Karpas-422 (cell line): ENCODE measurements around the gene SLC35D2. TPM values are rescaled to one million over a fixed set of nuclear protein-coding genes. Genes with fewer than 3 reads are reported as not detected.
"Not testable (repeated sequence)": the region's sequence is repeated elsewhere in the genome, so short reads cannot be mapped to it uniquely, and the experiment has no call there.

Experiments used
- DNase-seq: peaks from one replicate; pipeline ENCODE4 v3.0.0-alpha.2; 2015
- H2AFZ ChIP-seq: fragments of 200-600 bp; sonication (generic); 2 replicates; pipeline ENCODE4 v1.6.1; 2014; ENCODE audit warnings: antibody characterized with exemption, low read length, mixed read lengths
- H3K27ac ChIP-seq: fragments of 200-600 bp; sonication (generic); 2 replicates; pipeline ENCODE4 v1.5.1; 2014; ENCODE audit warnings: mild to moderate bottlenecking, low read length, moderate library complexity
- H3K27me3 ChIP-seq: fragments of 200-600 bp; sonication (generic); 2 replicates; pipeline ENCODE4 v1.6.1; 2014; ENCODE audit warnings: low read length, mixed read lengths
- H3K36me3 ChIP-seq: fragments of 200-600 bp; sonication (generic); 2 replicates; pipeline ENCODE4 v1.6.1; 2014; ENCODE audit warnings: low read length, mixed read lengths; ENCODE audit not compliant: insufficient read depth
- H3K4me1 ChIP-seq: fragments of 200-600 bp; sonication (generic); 2 replicates; pipeline ENCODE4 v1.6.1; 2014; ENCODE audit warnings: mild to moderate bottlenecking, low read length, mixed read lengths
- H3K4me2 ChIP-seq: fragments of 200-600 bp; sonication (generic); 2 replicates; pipeline ENCODE4 v1.6.1; 2014; ENCODE audit warnings: low read length, low read depth, mild to moderate bottlenecking; ENCODE audit not compliant: poor library complexity, severe bottlenecking
- H3K4me3 ChIP-seq: fragments of 200-600 bp; sonication (generic); 2 replicates; pipeline ENCODE4 v1.5.1; 2014; ENCODE audit warnings: mild to moderate bottlenecking, antibody characterized with exemption, low read length, mixed read lengths
- H3K79me2 ChIP-seq: fragments of 200-600 bp; sonication (generic); 2 replicates; pipeline ENCODE4 v1.6.1; 2014; ENCODE audit warnings: mild to moderate bottlenecking, low read length, mixed read lengths
- H3K9ac ChIP-seq: fragments of 200-600 bp; sonication (generic); 2 replicates; pipeline ENCODE4 v1.6.0; 2014; ENCODE audit warnings: low read length
- H3K9me2 ChIP-seq: fragments of 200-600 bp; sonication (generic), shearing (Covaris generic); replicated peaks from 2 replicates; pipeline ENCODE4 v1.6.0; 2014; ENCODE audit warnings: mild to moderate bottlenecking, low read length, moderate library complexity; ENCODE audit not compliant: insufficient read depth
- H3K9me3 ChIP-seq: fragments of 300-700, 200-600 bp; sonication (generic); 2 replicates; pipeline ENCODE4 v1.6.1; 2014; ENCODE audit warnings: low read length, mixed read lengths
- H4K20me1 ChIP-seq: fragments of 200-600 bp; sonication (generic); 2 replicates; pipeline ENCODE4 v1.6.1; 2014; ENCODE audit warnings: mild to moderate bottlenecking, antibody characterized with exemption, low read length, low read depth; ENCODE audit not compliant: insufficient read depth
- total RNA-seq: library from RNA; depleted of rRNA; stranded (reverse); fragments of >200 nt; shearing (Covaris generic); gene quantifications from 2 replicates; pipeline ENCODE4 v1.2.3, GENCODE V29; 2014; ENCODE audit warnings: low replicate concordance

The SLC35D2 gene
- total RNA-seq, 1 experiment from 2014 or later, result 1.9 TPM

DNA sequence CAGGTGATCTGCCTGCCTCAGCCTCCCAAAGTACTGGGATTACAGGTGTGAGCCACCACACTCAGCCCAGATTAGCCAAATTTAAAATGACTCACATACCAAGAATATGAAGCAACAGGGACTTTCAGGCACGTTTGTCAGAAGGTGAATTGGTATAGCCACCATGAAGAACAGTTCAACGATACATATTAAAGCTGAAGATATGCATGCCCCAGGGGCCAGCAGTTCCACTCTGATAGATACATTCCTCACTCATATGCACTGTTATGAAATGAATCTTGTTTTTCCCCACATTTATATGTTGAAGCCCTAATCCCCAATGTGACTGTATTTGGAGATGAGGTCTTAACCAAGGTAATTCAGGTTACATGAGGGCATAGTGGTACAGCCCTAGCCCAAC, 22.5 kb downstream of the SLC35D2 start:
- H3K9ac ChIP-seq, result no peak overlapping the region
- DNase-seq, result no peak
- H3K36me3 ChIP-seq, result peaks cover 8% of the 10 kb centered on the region
- no peaks in the 10 kb centered on the region for H3K79me2 ChIP-seq
- no peak overlapping the region for H3K4me2 ChIP-seq
- no peak overlapping the region for H2AFZ ChIP-seq
- H4K20me1 ChIP-seq, result no peaks in the 10 kb centered on the region
- no peak overlapping the region for H3K4me3 ChIP-seq
- H3K9me3 ChIP-seq, result no peaks in the 10 kb centered on the region
- no peak overlapping the region for H3K27ac ChIP-seq
- H3K9me2 ChIP-seq, result no peaks in the 10 kb centered on the region
- no peaks in the 10 kb centered on the region for H3K4me1 ChIP-seq
- H3K27me3 ChIP-seq, result no peaks in the 10 kb centered on the region

DNA sequence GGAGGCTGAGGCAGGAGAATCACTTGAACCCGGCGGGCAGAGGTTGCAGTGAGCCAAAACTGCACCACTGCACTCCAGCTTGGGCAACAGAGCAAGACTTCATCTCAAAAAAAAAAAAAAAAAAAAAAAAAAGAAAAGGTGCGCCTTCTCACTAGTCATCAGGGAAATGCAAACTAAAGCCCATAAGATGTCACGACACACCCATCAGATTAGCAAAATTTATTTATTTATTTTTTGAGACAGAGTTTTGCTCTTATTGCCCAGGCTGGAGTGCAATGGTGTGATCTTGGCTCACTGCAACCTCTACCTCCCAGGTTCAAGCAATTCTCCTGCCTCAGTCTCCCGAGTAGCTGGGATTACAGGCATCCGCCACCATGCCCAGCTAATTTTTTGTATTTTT, 23.0 kb downstream of the SLC35D2 start:
- not testable (repeated sequence) for H3K9ac ChIP-seq, DNase-seq, H4K20me1 ChIP-seq, H3K4me2 ChIP-seq, H3K9me3 ChIP-seq, H3K36me3 ChIP-seq, H3K79me2 ChIP-seq, H2AFZ ChIP-seq, H3K27me3 ChIP-seq, H3K9me2 ChIP-seq, H3K4me3 ChIP-seq, H3K4me1 ChIP-seq, H3K27ac ChIP-seq

GRCh38 chr9:96350866-96351265, 32.6 kb downstream of the SLC35D2 start:
- no peaks in the 10 kb centered on the region for H3K27me3 ChIP-seq
- H3K36me3 ChIP-seq, result no peaks in the 10 kb centered on the region; the same call in 1 of the 2 replicates
- DNase-seq, result no peak
- H3K4me3 ChIP-seq, result no peak overlapping the region
- H3K79me2 ChIP-seq, result no peaks in the 10 kb centered on the region
- no peak overlapping the region for H3K9ac ChIP-seq
- H3K4me1 ChIP-seq, result no peaks in the 10 kb centered on the region
- no peak overlapping the region for H3K4me2 ChIP-seq
- no peaks in the 10 kb centered on the region for H3K9me3 ChIP-seq
- H4K20me1 ChIP-seq, result no peaks in the 10 kb centered on the region
- H3K27ac ChIP-seq, result no peak overlapping the region
- H3K9me2 ChIP-seq, result no peaks in the 10 kb centered on the region
- H2AFZ ChIP-seq, result no peak overlapping the region

DNA sequence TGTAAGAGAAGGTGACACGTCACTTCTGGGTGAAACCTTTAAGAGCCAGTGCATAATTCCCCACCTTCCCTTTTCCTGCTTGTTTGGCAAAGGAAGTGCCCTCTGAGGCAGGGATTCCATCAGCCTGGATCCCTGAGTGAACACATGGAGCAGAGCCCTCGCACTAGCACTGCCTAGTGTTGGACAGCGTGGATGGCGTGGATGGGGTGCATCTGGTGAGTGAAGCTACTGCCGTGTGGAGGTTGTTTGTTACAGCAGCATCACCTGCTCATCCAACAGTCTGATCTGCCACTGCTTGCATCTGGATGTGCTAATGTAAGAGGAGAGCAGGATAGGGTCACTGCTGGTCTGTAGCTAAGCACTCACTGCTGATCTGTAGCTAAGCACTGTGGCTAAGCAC, 35.2 kb downstream of the SLC35D2 start:
- H3K79me2 ChIP-seq, result no peaks in the 10 kb centered on the region
- H3K9ac ChIP-seq, result no peak overlapping the region
- no peak overlapping the region for H3K4me2 ChIP-seq
- H2AFZ ChIP-seq, result no peak overlapping the region
- no peaks in the 10 kb centered on the region for H3K27me3 ChIP-seq
- no peaks in the 10 kb centered on the region for H3K9me3 ChIP-seq
- no peak overlapping the region for H3K27ac ChIP-seq
- no peaks in the 10 kb centered on the region for H3K9me2 ChIP-seq
- H3K4me1 ChIP-seq, result no peaks in the 10 kb centered on the region
- no peaks in the 10 kb centered on the region for H4K20me1 ChIP-seq
- no peak for DNase-seq
- H3K4me3 ChIP-seq, result no peak overlapping the region
- H3K36me3 ChIP-seq, result no peaks in the 10 kb centered on the region; the same call in 1 of the 2 replicates

GRCh38 chr9:96345551-96345950, 38.0 kb downstream of the SLC35D2 start:
- H3K4me2 ChIP-seq, result no peak overlapping the region
- no peaks in the 10 kb centered on the region for H3K9me3 ChIP-seq
- no peaks in the 10 kb centered on the region for H3K9me2 ChIP-seq
- H2AFZ ChIP-seq, result no peak overlapping the region
- H3K4me1 ChIP-seq, result no peaks in the 10 kb centered on the region
- no peaks in the 10 kb centered on the region for H3K27me3 ChIP-seq
- DNase-seq, result no peak
- H3K9ac ChIP-seq, result no peak overlapping the region
- no peaks in the 10 kb centered on the region for H4K20me1 ChIP-seq
- H3K4me3 ChIP-seq, result no peak overlapping the region
- H3K79me2 ChIP-seq, result no peaks in the 10 kb centered on the region
- H3K36me3 ChIP-seq, result no peaks in the 10 kb centered on the region
- no peak overlapping the region for H3K27ac ChIP-seq

- H3K9me2 ChIP-seq, result no peaks in the 10 kb centered on the region
- H3K27me3 ChIP-seq, result no peaks in the 10 kb centered on the region
- no peak overlapping the region for H3K4me2 ChIP-seq
- H3K4me1 ChIP-seq, result no peaks in the 10 kb centered on the region
- H2AFZ ChIP-seq, result no peak overlapping the region
- H3K9ac ChIP-seq, result no peak overlapping the region
- no peaks in the 10 kb centered on the region for H3K36me3 ChIP-seq
- no peak for DNase-seq
- no peaks in the 10 kb centered on the region for H4K20me1 ChIP-seq
- no peaks in the 10 kb centered on the region for H3K9me3 ChIP-seq
- H3K4me3 ChIP-seq, result no peak overlapping the region
- H3K27ac ChIP-seq, result no peak overlapping the region
- no peaks in the 10 kb centered on the region for H3K79me2 ChIP-seq
Measured at GRCh38 chr9:96344458-96345180, 38.9 kb downstream of the SLC35D2 start.

- no peak overlapping the region for H2AFZ ChIP-seq
Measured at GRCh38 chr9:96343515-96344360, 39.8 kb downstream of the SLC35D2 start.

DNA sequence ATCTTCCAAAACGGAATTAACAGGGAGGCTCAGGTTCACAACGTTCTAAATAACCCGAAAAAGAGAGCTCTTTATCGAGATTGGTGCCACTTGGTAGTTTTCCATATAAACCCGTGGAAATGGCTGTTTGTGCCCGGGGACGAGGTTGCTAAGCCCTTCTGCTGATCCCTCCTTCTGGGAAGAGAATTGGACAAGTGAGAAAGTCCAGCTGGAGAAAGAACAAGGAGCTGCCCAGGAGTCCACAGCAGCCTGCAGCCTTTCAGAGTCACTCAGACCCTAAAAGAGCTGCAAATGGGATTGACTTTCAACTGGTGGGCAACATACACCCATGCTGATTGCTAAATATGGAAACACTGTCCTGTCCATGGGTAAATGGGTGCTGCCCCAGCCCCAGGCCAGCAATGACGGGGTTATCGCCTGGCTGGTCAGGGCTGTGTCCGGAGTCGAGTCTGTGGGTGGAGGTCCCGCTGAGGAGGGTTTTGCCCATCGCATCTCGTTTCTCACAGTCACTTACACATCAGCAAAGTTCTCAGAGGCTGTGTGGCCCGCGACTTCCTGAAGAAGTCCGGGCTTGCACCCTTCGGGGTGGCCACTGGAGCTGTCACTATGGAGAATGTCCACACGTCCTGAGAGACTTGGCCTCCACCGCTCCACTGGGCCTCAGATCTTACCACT, 40.8 kb downstream of the SLC35D2 start:
- no peak for DNase-seq
- no peaks in the 10 kb centered on the region for H3K27me3 ChIP-seq
- no peak overlapping the region for H3K4me3 ChIP-seq
- no peak overlapping the region for H3K9ac ChIP-seq
- no peaks in the 10 kb centered on the region for H4K20me1 ChIP-seq
- no peak overlapping the region for H2AFZ ChIP-seq
- no peaks in the 10 kb centered on the region for H3K9me3 ChIP-seq
- H3K27ac ChIP-seq, result no peak overlapping the region
- H3K79me2 ChIP-seq, result no peaks in the 10 kb centered on the region
- no peaks in the 10 kb centered on the region for H3K36me3 ChIP-seq
- no peaks in the 10 kb centered on the region for H3K4me1 ChIP-seq
- no peak overlapping the region for H3K4me2 ChIP-seq
- no peaks in the 10 kb centered on the region for H3K9me2 ChIP-seq

More at GRCh38 chr9:96343515-96344360, 39.8 kb downstream of the SLC35D2 start:
- Histone ChIP-seq H3K9ac (no peak overlapping the region), H3K79me2 (no peaks in the 10 kb centered on the region), H3K4me3 (no peak overlapping the region), H3K36me3 (no peaks in the 10 kb centered on the region), H3K4me1 (no peaks in the 10 kb centered on the region), H3K4me2 (no peak overlapping the region), H3K9me3 (no peaks in the 10 kb centered on the region), H3K27me3 (no peaks in the 10 kb centered on the region), H4K20me1 (no peaks in the 10 kb centered on the region), H3K27ac (no peak overlapping the region), H3K9me2 (no peaks in the 10 kb centered on the region)
- no peak for DNase-seq
